ENCODE data around the gene DENND1A.

DENND1A gene

DNA sequence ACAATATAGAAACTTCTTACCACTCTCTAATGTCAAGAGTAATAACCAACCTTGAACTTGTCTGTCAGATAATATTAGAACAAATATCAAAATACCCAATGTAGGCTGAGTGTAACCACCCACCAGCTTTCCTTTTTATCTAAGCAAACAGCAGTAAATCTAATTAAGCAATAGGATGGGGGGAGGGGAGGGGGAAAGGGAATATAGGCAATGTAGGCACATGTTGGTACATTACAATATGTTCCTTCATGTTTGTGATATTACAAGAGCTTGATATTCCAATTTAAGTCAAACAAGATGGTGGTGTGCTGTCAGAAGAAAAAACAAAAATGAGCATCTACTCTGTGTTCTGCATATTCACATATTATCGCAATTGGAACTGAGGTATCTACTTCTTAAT, 158.2 kb downstream of the DENND1A start:
- H3K27ac ChIP-seq = no peak overlapping the region
- TF ChIP-seq, protein P1, sequence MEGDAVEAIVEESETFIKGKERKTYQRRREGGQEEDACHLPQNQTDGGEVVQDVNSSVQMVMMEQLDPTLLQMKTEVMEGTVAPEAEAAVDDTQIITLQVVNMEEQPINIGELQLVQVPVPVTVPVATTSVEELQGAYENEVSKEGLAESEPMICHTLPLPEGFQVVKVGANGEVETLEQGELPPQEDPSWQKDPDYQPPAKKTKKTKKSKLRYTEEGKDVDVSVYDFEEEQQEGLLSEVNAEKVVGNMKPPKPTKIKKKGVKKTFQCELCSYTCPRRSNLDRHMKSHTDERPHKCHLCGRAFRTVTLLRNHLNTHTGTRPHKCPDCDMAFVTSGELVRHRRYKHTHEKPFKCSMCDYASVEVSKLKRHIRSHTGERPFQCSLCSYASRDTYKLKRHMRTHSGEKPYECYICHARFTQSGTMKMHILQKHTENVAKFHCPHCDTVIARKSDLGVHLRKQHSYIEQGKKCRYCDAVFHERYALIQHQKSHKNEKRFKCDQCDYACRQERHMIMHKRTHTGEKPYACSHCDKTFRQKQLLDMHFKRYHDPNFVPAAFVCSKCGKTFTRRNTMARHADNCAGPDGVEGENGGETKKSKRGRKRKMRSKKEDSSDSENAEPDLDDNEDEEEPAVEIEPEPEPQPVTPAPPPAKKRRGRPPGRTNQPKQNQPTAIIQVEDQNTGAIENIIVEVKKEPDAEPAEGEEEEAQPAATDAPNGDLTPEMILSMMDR (IDR thresholded peaks at IDR 0.05) = no peak
- intact Hi-C loops (cut with DNase I; ENCODE audit: low total_unique reads) = no loop called here
- H3K36me3 ChIP-seq = no peaks in the 10 kb centered on the region
- H3K4me1 ChIP-seq = no peaks in the 10 kb centered on the region
- no peak for DNase-seq
- H3K27me3 ChIP-seq = no peaks in the 10 kb centered on the region
- no peaks in the 10 kb centered on the region for H3K9me3 ChIP-seq
- H3K4me3 ChIP-seq = no peak overlapping the region

DNA sequence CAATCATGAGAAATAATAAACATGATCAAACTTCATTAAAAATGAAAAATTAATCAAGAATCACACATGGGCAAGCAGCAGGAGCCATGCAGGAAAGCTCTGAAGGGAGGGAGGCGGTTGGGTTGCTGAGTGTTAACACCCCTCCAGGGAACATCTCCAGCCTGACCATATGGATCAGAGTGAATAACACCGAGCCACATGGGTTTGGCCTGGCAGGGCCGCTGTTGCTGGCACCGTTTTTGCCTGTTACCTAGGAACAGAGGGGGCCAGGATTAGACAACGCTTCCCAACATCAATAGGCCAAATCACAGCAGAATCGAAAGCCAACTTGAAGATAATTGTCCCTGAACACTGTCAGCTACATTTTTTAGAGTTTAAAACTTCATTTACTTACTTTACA, 160.2 kb downstream of the DENND1A start:
- Histone ChIP-seq H3K27me3 (no peaks in the 10 kb centered on the region), H3K9me3 (no peaks in the 10 kb centered on the region), H3K36me3 (no peaks in the 10 kb centered on the region), H3K4me3 (no peak overlapping the region), H3K4me1 (peaks cover 0 to 5% (median under 1%) of the 10 kb centered on the region in 4 donors), H3K27ac (no peak overlapping the region)
- intact Hi-C loops (cut with DNase I; ENCODE audit: low total_unique reads) = no loop called here
- TF ChIP-seq, protein P1 (IDR thresholded peaks at IDR 0.05) = no peak
- no peak for DNase-seq

DNA sequence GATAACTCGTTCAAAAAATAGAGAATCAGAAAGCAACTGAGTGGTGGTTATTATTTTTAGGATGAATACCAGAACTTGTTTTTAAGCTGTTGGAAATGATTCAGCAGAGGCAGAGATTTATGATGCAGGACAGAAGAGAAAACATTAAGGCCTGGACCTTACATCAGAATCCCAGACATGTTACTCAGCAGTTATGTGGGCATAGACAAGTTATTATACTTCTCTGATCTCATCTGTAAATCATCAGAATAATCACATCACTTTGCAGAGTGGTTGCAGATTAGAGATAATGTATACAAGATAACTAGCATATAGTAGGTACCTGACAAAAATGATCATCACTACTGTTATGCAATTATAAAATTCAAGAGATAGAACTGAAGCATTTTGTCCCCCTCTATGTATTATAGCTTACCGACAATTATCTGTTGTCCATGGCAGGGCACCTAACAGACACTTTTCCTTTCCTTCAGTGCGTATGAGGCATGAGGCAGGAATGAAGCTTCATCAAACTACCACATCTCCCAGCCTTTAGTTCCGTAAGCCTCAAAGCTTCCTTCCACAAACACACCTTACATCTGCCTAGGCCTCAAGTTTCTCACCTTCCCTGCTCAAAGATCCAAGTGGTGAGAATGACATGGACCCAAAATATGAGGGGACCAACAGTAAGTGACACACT, 165.9 kb downstream of the DENND1A start:
- TF ChIP-seq, protein P1 (IDR thresholded peaks at IDR 0.05) = no peak
- intact Hi-C loops (cut with DNase I; ENCODE audit: low total_unique reads) = no loop called here
- Histone ChIP-seq H3K4me1 (peaks cover 0 to 40% (median 18%) of the 10 kb centered on the region in 4 donors), H3K4me3 (no peak overlapping the region), H3K27me3 (no peaks in the 10 kb centered on the region), H3K36me3 (no peaks in the 10 kb centered on the region), H3K9me3 (no peaks in the 10 kb centered on the region), H3K27ac (peak overlapping the region; percentile 48 to 50)
- no peak for DNase-seq

DNA sequence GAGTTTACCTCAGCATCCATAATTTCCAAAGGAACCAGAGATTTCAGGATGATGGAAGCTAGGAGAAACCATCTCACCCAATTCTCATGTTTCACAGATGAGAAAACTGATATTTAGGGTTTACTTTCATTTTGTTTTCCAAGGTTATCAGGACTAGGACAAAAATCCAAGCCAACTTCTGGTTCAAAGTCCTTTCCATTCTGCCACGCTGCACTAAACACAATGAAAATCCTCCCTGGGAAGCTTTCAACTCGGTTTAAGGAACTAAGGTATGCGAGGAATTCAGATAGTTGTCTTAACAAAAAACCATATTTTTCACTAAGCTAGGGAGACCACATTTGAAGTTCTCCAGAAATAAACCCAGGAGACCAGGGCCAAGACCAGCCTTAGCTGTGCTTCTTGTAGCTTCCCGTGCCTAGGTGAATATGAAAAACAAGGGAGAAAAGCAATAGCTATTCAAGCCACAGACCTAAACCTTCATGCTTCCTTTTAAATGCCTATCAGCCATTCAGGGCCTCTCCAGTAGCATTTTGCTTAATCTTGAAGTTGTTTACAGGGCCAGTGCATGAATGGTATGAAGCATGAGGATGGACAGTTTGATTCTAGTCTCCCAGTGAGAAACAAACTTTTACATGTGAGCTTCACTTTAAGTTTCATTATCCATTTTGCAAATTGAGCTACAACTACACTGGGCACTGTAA, 167.9 kb downstream of the DENND1A start:
- Histone ChIP-seq H3K9me3 (no peaks in the 10 kb centered on the region), H3K36me3 (peaks cover 0 to 6% (median 0%) of the 10 kb centered on the region in 3 donors), H3K4me3 (no peak overlapping the region), H3K27me3 (no peaks in the 10 kb centered on the region), H3K27ac (peak overlapping the region; percentile 4 to 50), H3K4me1 (peaks cover 0 to 40% (median 18%) of the 10 kb centered on the region in 4 donors)
- DNase-seq = no peak
- intact Hi-C loops (cut with DNase I; ENCODE audit: low total_unique reads) = no loop called here
- TF ChIP-seq, protein P1 (IDR thresholded peaks at IDR 0.05) = no peak

DNA sequence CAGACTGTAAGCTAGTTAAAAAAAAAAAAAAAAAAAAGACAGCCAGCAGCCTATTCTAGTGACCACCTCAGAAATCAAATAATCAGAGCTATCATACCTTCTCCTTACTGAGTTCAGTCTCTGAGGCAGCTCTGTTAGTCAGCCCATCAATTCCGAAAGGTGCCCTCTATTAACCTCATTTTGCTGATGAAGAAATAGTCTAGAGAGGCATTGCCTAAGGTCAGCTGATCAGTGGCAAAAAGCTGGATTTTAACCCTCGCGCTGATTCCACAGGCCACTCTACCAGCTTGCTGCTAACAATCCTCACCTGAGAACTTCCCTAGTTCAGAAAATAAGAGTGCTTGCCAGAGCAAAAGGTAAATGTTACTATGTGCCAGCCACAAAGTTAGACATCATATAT, 172.0 kb downstream of the DENND1A start:
- Histone ChIP-seq H3K9me3 (no peaks in the 10 kb centered on the region), H3K27ac (no peak overlapping the region), H3K4me1 (peaks cover 0 to 31% (median 13%) of the 10 kb centered on the region in 4 donors), H3K36me3 (peaks cover 0 to 13% (median 0%) of the 10 kb centered on the region in 3 donors), H3K27me3 (no peaks in the 10 kb centered on the region), H3K4me3 (no peak overlapping the region)
- TF ChIP-seq, protein P1 (IDR thresholded peaks at IDR 0.05) = no peak
- no peak for DNase-seq
- intact Hi-C loops (cut with DNase I; ENCODE audit: low total_unique reads) = no loop called here

Data from tibial artery (tissue), 4 donors.